SK-MEL-5 (cell line): Measurements from ENCODE around the gene IL1R2. TPM values are rescaled to one million over a fixed set of nuclear protein-coding genes. Genes with fewer than 3 reads are reported as not detected.
"Not testable (repeated sequence)": the region's sequence is repeated elsewhere in the genome, so short reads cannot be mapped to it uniquely, and the experiment has no call there.

ENCODE experiments used
- DNase-seq: peaks from one replicate; pipeline ENCODE4 v3.0.0-alpha.2; 2016; ENCODE audit warnings: low read depth, low spot score
- in situ Hi-C: cut with HindIII; loops from 2 replicates; pipeline ENCODE4 v1.10.0; 2016; ENCODE audit warnings: low sequenced_read_pairs, high pct_unique_total_duplicates, low pct_unique_long_range_greater_than_20kb
- total RNA-seq: library from RNA; depleted of rRNA; stranded (reverse); fragments of >200 nt; shearing (Covaris generic); gene quantifications from 2 replicates; pipeline ENCODE4 v1.2.3, GENCODE V29; 2014

The IL1R2 gene
- total RNA-seq, 1 experiment from 2014 or later, result 0.26 TPM

GRCh38 chr2:102061962-102062795 lies 70.4 kb downstream of the IL1R2 start:
- in situ Hi-C loops, result no loop called here
- DNase-seq, result no peak

GRCh38 chr2:102062802-102063201 lies 71.0 kb downstream of the IL1R2 start:
- in situ Hi-C loops, result no loop called here
- no peak for DNase-seq

GRCh38 chr2:102063487-102063911 lies 71.7 kb downstream of the IL1R2 start:
- in situ Hi-C loops, result no loop called here
- DNase-seq, result no peak

GRCh38 chr2:102063941-102064678 lies 72.3 kb downstream of the IL1R2 start:
- peak; percentile 44 for DNase-seq
- in situ Hi-C loops, result no loop called here

- in situ Hi-C loops, result no loop called here
- no peak for DNase-seq
Measured at GRCh38 chr2:102064679-102065674, 73.2 kb downstream of the IL1R2 start.

- no peak for DNase-seq
- in situ Hi-C loops, result no loop called here
Measured at GRCh38 chr2:102065675-102066252, 74.0 kb downstream of the IL1R2 start.

- in situ Hi-C loops, result no loop called here
Measured at GRCh38 chr2:102066554-102066953, 74.8 kb downstream of the IL1R2 start.

GRCh38 chr2:102068126-102068525 lies 76.4 kb downstream of the IL1R2 start:
- DNase-seq, in situ Hi-C loops: not testable (repeated sequence)

More at GRCh38 chr2:102066554-102066953, 74.8 kb downstream of the IL1R2 start:
- no peak for DNase-seq

GRCh38 chr2:102069311-102069974 lies 77.7 kb downstream of the IL1R2 start:
- DNase-seq, result no peak
- in situ Hi-C loops, result no loop called here

GRCh38 chr2:102070058-102070642 lies 78.4 kb downstream of the IL1R2 start:
- in situ Hi-C loops, result no loop called here
- DNase-seq, result no peak

GRCh38 chr2:102072741-102073140 lies 81.0 kb downstream of the IL1R2 start:
- in situ Hi-C loops, result no loop called here
- no peak for DNase-seq

- no peak for DNase-seq
- in situ Hi-C loops, result no loop called here
Measured at GRCh38 chr2:102073168-102073724, 81.5 kb downstream of the IL1R2 start.

GRCh38 chr2:102074152-102074783 lies 82.5 kb downstream of the IL1R2 start:
- DNase-seq, result no peak
- in situ Hi-C loops, result no loop called here

- in situ Hi-C loops, result no loop called here
- DNase-seq, result no peak
Measured at GRCh38 chr2:102075479-102075878, 83.7 kb downstream of the IL1R2 start.

- no peak for DNase-seq
- in situ Hi-C loops, result no loop called here
Measured at GRCh38 chr2:102076512-102076911, 84.8 kb downstream of the IL1R2 start.
